Ramos (cell line): Measurements from ENCODE around the gene ZNF621.
"Not testable (repeated sequence)": the region's sequence is repeated elsewhere in the genome, so short reads cannot be mapped to it uniquely, and the experiment has no call there.

ENCODE experiments used
- in situ Hi-C: fragments of 300-500 bp; cut with MboI; formaldehyde crosslinking; loops from one replicate; pipeline ENCODE4 v1.14.3; 2022; ENCODE audit warnings: low sequenced_read_pairs; ENCODE audit not compliant: unreplicated experiment

ZNF621 gene

GRCh38 chr3:40532252-40532651, 7.5 kb downstream of the ZNF621 start:
- in situ Hi-C loops: no loop called here

- in situ Hi-C loops: no loop called here
Observed at GRCh38 chr3:40534283-40534682, 9.5 kb downstream of the ZNF621 start.

- in situ Hi-C loops: no loop called here
Observed at GRCh38 chr3:40546816-40547215, 22.1 kb downstream of the ZNF621 start.

- in situ Hi-C loops: no loop called here
Observed at GRCh38 chr3:40550167-40550566, 25.4 kb downstream of the ZNF621 start.

GRCh38 chr3:40557575-40558161, 32.9 kb downstream of the ZNF621 start:
- in situ Hi-C loops: no loop called here

GRCh38 chr3:40562482-40562881, 37.7 kb downstream of the ZNF621 start:
- in situ Hi-C loops: not testable (repeated sequence)

- in situ Hi-C loops: not testable (repeated sequence)
Observed at GRCh38 chr3:40565629-40566028, 40.9 kb downstream of the ZNF621 start.

- in situ Hi-C loops: no loop called here
Observed at GRCh38 chr3:40566694-40567093, 41.9 kb downstream of the ZNF621 start.

- in situ Hi-C loops: no loop called here
Observed at GRCh38 chr3:40572588-40572987, 47.8 kb downstream of the ZNF621 start.

- in situ Hi-C loops: no loop called here
Observed at GRCh38 chr3:40574050-40574449, 49.3 kb downstream of the ZNF621 start.

- in situ Hi-C loops: no loop called here
Observed at GRCh38 chr3:40574661-40575060, 49.9 kb downstream of the ZNF621 start.

- in situ Hi-C loops: no loop called here
Observed at GRCh38 chr3:40576396-40576795, 51.6 kb downstream of the ZNF621 start.

- in situ Hi-C loops: loop anchor here (5.0 to 10.0 kb wide), 2 partner anchors 256 to 1302 kb away; no protein-coding TSS in a partner anchor
Observed at GRCh38 chr3:40580494-40581091, 55.8 kb downstream of the ZNF621 start.

- in situ Hi-C loops: loop anchor here (5.0 to 10.0 kb wide), 2 partner anchors 256 to 1301 kb away; no protein-coding TSS in a partner anchor
Observed at GRCh38 chr3:40581166-40581565, 56.4 kb downstream of the ZNF621 start.

- in situ Hi-C loops: loop anchor here (5.0 to 10.0 kb wide), 2 partner anchors 258 to 1300 kb away; no protein-coding TSS in a partner anchor
Observed at GRCh38 chr3:40582401-40583027, 57.8 kb downstream of the ZNF621 start.

GRCh38 chr3:40583691-40584090, 58.9 kb downstream of the ZNF621 start:
- in situ Hi-C loops: loop anchor here (5.0 to 10.0 kb wide), 2 partner anchors 259 to 1299 kb away; no protein-coding TSS in a partner anchor

- in situ Hi-C loops: loop anchor here (5.0 to 10.0 kb wide), 2 partner anchors 260 to 1298 kb away; no protein-coding TSS in a partner anchor
Observed at GRCh38 chr3:40584625-40585189, 59.9 kb downstream of the ZNF621 start.

- in situ Hi-C loops: loop anchor here (10.0 kb wide), 1 partner anchor 261 kb away; no protein-coding TSS in a partner anchor
Observed at GRCh38 chr3:40585381-40586016, 60.7 kb downstream of the ZNF621 start.

- in situ Hi-C loops: loop anchor here (10.0 kb wide), 1 partner anchor 262 kb away; no protein-coding TSS in a partner anchor
Observed at GRCh38 chr3:40586901-40587300, 62.1 kb downstream of the ZNF621 start.

- in situ Hi-C loops: loop anchor here (10.0 kb wide), 1 partner anchor 264 kb away; no protein-coding TSS in a partner anchor
Observed at GRCh38 chr3:40588406-40588805, 63.6 kb downstream of the ZNF621 start.
